Effector memory CD8-positive, alpha-beta T cell (primary cell): ENCODE data around the gene BPIFB1.

Source experiments
- ATAC-seq: fragments of 150-1000 bp; cut with Tn5 transposase; replicated peaks from 2 replicates; pipeline ENCODE4 v1.10.0; 2021; ENCODE audit warnings: mild to moderate bottlenecking, moderate library complexity
- DNase-seq, 3 experiments: peaks; one replicate each; pipeline ENCODE4 v3.0.0; 2021
- H3K27ac Mint-ChIP-seq, 2 donors: one replicate each; pipeline ENCODE4 v1.8.0; 2022; ENCODE audit warnings: mild to moderate bottlenecking in 2 of 2, mixed read lengths in 2 of 2, moderate library complexity in 2 of 2
- H3K27me3 Mint-ChIP-seq, 2 donors: one replicate each; pipeline ENCODE4 v1.8.0; 2022; ENCODE audit warnings: mixed read lengths in 2 of 2
- H3K36me3 Mint-ChIP-seq: one replicate; pipeline ENCODE4 v1.8.0; 2022; ENCODE audit warnings: mild to moderate bottlenecking, moderate library complexity, mixed read lengths; ENCODE audit not compliant: insufficient read depth
- H3K4me1 Mint-ChIP-seq, 2 donors: one replicate each; pipeline ENCODE4 v1.8.0; 2022; ENCODE audit warnings: low read depth in 2 of 2, mixed read lengths in 2 of 2
- H3K4me3 Mint-ChIP-seq, 2 donors: one replicate each; pipeline ENCODE4 v1.8.0; 2022; ENCODE audit warnings: mild to moderate bottlenecking in 2 of 2, mixed read lengths in 2 of 2, moderate library complexity in 2 of 2
- H3K9me3 Mint-ChIP-seq, 2 donors: one replicate each; pipeline ENCODE4 v1.8.0; 2022; ENCODE audit warnings: mixed read lengths in 2 of 2

Gene BPIFB1

DNA sequence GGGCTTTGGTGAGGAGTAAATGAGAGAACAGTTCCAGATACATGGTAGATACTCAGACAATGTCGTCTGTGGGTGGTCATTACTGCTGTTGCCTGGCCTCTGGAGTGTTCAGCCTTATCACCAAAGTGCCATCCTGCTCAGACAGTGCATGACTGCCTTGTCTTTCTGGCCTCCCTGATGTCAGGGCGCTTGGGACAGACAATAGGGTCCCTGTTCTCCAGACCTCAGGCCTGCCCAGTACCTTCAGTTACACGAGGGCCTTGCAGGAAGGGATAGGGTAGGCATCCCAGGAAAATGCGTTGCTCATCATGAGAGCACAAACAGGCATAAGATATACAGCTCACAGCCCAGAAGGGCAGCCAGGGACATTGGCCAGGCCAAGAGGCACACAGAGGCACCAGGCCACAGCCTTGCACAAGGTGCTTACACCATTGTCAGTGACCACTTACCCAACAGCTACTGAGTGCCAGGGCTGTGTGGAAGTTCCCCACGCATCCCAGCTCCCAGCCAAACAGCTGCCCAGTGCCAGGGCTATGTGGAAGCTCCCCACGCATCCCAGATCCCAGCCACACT, 27.4 kb downstream of the BPIFB1 start:
- H3K27me3 Mint-ChIP-seq = peaks cover 0 to 6% of the 10 kb centered on the region in 2 donors
- DNase-seq = no peak
- H3K4me1 Mint-ChIP-seq = no peaks in the 10 kb centered on the region
- no peaks in the 10 kb centered on the region for H3K36me3 Mint-ChIP-seq
- H3K9me3 Mint-ChIP-seq = no peaks in the 10 kb centered on the region
- ATAC-seq = no peak
- H3K27ac Mint-ChIP-seq = no peak overlapping the region
- H3K4me3 Mint-ChIP-seq = no peak overlapping the region

DNA sequence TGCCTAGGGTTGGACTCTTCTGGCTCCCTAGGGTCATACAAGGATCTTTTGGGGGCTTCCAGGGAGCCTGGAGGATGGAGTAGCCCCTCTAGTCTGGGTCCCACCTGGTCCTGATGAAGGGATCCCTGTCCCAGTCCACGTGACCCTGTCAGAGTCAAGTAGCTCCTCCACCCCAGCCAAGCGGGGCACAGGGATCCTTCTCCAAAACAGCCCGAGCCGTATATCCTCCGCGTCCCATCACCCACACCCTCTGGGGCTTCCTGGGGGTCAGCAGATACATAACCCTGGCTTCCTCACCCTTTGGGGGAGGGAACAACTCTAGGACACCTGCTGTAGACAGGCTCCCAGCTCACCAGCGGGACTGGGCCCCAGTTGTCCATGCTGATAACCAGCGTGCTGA, 28.0 kb downstream of the BPIFB1 start:
- DNase-seq (no peak), ATAC-seq (no peak)
- H3K36me3 Mint-ChIP-seq = no peaks in the 10 kb centered on the region
- no peaks in the 10 kb centered on the region for H3K9me3 Mint-ChIP-seq
- H3K27ac Mint-ChIP-seq = no peak overlapping the region
- no peak overlapping the region for H3K4me3 Mint-ChIP-seq
- H3K4me1 Mint-ChIP-seq = no peaks in the 10 kb centered on the region
- H3K27me3 Mint-ChIP-seq = peaks cover 0 to 12% of the 10 kb centered on the region in 2 donors

DNA sequence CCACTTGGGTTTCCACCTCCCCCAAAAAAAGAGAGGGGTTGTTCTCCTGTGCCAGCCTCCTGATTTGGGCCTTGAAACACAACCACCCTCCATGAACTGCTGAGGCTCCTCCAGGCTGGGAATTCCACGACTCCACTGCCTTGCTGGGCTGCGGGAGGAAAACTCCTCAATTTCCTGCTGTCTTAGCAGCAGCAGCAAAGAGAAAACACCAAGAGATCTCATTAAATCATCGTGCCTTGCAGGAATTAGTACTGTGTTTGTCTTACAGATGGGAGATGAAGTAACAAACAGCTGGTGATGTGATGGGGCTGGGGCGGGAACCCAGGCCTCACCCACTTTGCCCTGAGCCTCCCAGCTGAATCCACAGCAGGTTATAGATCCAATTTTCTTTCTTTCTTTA, 29.0 kb downstream of the BPIFB1 start:
- DNase-seq (no peak), ATAC-seq (no peak)
- Mint-ChIP-seq H3K27me3 (peaks cover 10 to 20% of the 10 kb centered on the region in 2 donors), H3K4me3 (no peak overlapping the region), H3K9me3 (no peaks in the 10 kb centered on the region), H3K27ac (no peak overlapping the region), H3K36me3 (no peaks in the 10 kb centered on the region), H3K4me1 (no peaks in the 10 kb centered on the region)

DNA sequence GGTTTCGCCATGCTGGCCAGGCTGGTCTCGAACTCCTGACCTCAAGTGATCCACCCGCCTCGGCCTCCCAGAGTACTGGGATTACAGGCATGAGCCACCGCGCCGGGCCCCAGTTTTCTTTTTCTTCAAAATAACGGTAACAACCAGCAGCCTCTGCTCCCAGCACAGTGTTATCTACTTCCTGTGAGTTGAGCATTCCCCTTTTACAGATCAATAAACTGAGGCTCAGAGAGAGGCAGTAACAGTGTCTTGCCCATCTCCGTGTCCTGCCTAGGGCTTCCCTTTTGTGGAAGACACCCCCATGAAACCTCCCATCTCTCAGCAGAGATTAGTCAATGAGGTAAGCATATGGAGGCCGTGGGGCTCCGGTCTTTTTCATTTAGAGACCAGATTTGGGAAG, 29.6 kb downstream of the BPIFB1 start:
- ATAC-seq (no peak), DNase-seq (no peak)
- H3K9me3 Mint-ChIP-seq = no peaks in the 10 kb centered on the region
- H3K27me3 Mint-ChIP-seq = peaks cover 16 to 26% of the 10 kb centered on the region in 2 donors
- no peak overlapping the region for H3K27ac Mint-ChIP-seq
- H3K4me3 Mint-ChIP-seq = no peak overlapping the region
- no peaks in the 10 kb centered on the region for H3K4me1 Mint-ChIP-seq
- H3K36me3 Mint-ChIP-seq = no peaks in the 10 kb centered on the region

DNA sequence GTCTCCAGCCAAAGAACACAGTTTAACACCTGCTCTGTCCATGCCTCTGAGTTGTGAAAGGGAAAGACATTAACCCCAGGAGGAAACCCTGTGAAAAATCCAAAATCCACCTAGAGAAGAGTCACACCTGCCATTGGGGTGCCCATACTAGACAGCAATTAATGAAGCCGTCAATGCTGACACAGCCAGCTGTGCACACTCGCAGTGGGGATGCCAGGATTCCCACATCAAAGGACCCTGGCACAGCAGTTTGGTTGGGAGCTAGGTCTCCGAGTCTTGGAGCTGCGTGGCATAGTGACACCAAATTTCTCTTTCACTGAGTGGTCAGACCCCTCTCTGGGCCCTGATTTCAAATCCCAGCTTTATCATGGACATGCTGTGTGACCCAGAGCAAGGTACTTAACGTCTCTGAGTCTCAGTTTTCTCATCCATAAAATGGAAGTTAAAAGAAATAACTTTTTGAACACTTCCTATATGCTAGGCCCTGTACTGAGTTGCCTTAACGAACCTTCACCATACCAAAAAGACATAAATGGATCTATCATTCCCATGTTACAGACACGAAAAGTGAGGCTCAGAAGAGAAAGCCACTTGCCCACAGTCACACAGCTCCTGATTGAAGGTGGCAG, 30.8 kb downstream of the BPIFB1 start:
- Mint-ChIP-seq H3K4me3 (no peak overlapping the region), H3K4me1 (no peaks in the 10 kb centered on the region), H3K9me3 (no peaks in the 10 kb centered on the region), H3K27ac (no peak overlapping the region), H3K27me3 (peaks cover 21 to 33% of the 10 kb centered on the region in 2 donors), H3K36me3 (no peaks in the 10 kb centered on the region)
- ATAC-seq (no peak), DNase-seq (no peak)

DNA sequence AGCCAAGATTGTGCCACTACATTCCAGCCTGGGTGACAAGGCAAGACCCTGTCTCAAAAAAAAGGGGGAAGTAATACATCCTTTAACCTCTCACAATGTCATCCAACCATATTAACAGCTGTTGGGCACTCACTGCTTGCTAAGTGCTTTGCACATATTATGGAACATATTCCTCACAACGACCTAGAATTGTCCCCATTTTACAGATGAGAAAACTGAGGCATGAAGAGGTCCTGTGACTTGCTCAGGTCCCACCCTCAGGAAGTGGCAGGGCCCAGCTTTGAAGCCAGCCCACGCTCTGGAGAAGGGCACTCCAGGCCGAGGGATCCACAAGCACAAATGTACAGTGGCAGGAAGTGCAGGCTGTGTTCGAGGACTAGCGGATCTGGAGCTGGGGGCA, 33.3 kb downstream of the BPIFB1 start:
- H3K9me3 Mint-ChIP-seq = no peaks in the 10 kb centered on the region
- no peak overlapping the region for H3K27ac Mint-ChIP-seq
- ATAC-seq = no peak
- no peaks in the 10 kb centered on the region for H3K36me3 Mint-ChIP-seq
- no peak for DNase-seq
- H3K4me1 Mint-ChIP-seq = no peaks in the 10 kb centered on the region
- H3K27me3 Mint-ChIP-seq = peaks cover 23 to 48% of the 10 kb centered on the region in 2 donors
- no peak overlapping the region for H3K4me3 Mint-ChIP-seq

DNA sequence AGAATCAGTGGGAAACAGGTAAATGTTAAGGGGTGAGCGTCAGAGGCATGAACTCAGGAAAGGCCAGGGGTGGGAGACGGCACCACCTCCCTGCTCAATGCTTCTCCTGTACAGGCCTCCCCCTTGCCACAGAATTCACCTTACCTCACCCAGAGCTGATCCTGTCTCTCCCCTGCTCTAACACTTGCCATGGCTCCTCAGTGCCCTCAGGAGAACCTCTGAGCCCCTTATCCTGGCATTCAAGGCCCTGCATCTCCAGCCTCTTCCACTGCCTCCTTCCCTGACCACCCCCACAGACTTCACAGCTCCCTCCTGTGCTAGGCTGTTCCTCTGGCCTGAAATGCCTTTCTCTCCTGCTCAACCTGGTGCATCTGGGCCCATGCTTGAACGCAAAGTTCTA, 33.9 kb downstream of the BPIFB1 start:
- Mint-ChIP-seq H3K4me3 (no peak overlapping the region), H3K27ac (no peak overlapping the region), H3K9me3 (no peaks in the 10 kb centered on the region), H3K36me3 (no peaks in the 10 kb centered on the region), H3K27me3 (peaks cover 30 to 49% of the 10 kb centered on the region in 2 donors), H3K4me1 (no peaks in the 10 kb centered on the region)
- ATAC-seq (no peak), DNase-seq (no peak)

DNA sequence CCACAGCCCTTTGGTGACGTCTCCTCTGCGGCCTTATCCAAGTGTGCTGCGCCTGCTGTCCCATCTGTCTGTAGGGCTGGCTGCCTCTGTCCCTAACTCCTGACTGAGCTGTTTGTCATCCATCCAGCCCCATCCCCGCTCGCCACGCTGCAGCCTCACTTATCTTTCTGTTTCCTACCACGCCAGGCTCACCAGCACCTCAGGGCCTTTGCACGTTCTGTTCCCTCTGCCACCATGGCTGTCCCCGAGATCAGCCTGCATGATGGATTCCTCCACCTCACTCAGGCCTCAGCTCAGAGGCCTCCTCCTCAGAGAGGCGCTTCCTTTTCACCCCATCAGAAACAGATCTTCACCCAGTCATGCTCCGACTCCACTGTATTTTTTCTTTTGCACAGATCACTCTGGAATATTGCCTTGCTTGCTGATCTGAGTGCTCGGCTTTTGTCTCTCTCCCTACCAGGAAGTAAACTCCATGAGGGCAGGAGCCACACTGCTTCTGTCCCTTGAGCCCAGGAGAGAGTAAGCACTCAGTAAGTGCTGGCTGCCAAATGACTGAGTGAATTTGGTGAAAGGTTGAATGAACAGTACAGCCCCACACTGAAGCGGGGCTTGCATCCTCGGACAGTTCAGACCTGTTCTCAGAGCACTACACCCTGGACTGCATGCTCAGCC, 34.5 kb downstream of the BPIFB1 start:
- Mint-ChIP-seq H3K27me3 (peaks cover 36 to 55% of the 10 kb centered on the region in 2 donors), H3K4me3 (no peak overlapping the region), H3K4me1 (no peaks in the 10 kb centered on the region), H3K27ac (no peak overlapping the region), H3K36me3 (no peaks in the 10 kb centered on the region), H3K9me3 (no peaks in the 10 kb centered on the region)
- ATAC-seq (no peak), DNase-seq (no peak)

DNA sequence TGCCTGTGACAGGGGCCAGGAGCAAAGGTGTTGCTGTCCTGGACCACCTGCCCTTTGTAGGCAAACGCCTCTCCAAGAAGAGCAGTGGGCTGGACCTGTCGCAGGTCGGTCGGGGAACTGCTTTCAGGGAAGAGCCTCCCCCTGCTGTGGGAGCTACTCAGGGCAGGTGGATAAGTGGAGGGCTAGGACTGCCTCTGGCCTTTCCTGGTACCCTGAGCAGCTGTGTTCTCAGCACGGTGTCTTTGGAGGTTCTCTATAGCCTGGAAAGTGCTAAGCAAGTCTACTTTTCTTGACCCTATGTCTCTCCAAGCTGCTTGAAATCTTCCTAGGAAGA, 35.0 kb downstream of the BPIFB1 start:
- DNase-seq = no peak
- no peak overlapping the region for H3K4me3 Mint-ChIP-seq
- H3K9me3 Mint-ChIP-seq = no peaks in the 10 kb centered on the region
- peaks cover 36 to 60% of the 10 kb centered on the region in 2 donors for H3K27me3 Mint-ChIP-seq
- no peak overlapping the region for H3K27ac Mint-ChIP-seq
- no peak for ATAC-seq
- H3K4me1 Mint-ChIP-seq = no peaks in the 10 kb centered on the region
- H3K36me3 Mint-ChIP-seq = no peaks in the 10 kb centered on the region

DNA sequence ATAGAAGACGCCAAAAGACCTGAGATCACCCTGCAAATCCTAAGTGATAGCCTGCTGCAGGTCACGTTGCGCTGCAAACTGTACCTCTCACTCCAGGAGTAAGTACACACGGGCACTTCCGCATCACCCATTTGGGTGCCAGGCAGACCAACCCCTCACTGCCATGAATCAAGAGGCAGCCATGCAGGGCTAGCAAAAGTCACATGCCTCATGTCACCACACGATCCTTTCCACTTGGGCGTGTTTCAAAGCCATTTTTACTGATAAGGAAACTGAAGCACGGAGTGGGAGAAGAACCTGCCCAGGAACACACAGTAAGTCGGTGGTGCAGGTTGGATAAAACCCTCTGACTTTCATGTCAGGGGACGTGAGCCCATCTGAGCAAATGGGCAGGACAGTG, 37.0 kb downstream of the BPIFB1 start:
- Mint-ChIP-seq H3K4me3 (no peak overlapping the region), H3K27ac (no peak overlapping the region), H3K4me1 (no peaks in the 10 kb centered on the region), H3K27me3 (peaks cover 54 to 59% of the 10 kb centered on the region in 2 donors), H3K9me3 (no peaks in the 10 kb centered on the region), H3K36me3 (no peaks in the 10 kb centered on the region)
- ATAC-seq = no peak
- DNase-seq = no peak

DNA sequence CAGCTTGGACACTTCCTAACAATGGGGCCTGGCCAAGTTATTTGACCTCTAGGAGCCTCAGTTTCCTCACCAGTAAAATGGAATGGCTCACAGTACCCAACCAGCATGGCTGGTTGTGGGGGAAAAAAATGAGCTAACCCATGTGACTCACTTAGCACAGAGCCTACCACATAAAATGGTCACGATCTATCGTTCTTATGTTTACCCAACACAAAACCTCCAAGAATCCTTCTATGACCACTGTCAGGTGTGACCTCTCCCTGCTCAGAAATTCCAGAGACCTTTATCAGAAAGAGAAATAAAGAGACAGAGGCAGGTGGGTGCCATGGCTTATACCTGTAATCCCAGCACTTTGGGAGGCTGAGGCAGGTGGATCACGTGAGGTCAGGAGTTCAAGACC, 39.4 kb downstream of the BPIFB1 start:
- Mint-ChIP-seq H3K27ac (no peak overlapping the region), H3K4me3 (no peak overlapping the region), H3K27me3 (peaks cover 37 to 47% of the 10 kb centered on the region in 2 donors)

DNA sequence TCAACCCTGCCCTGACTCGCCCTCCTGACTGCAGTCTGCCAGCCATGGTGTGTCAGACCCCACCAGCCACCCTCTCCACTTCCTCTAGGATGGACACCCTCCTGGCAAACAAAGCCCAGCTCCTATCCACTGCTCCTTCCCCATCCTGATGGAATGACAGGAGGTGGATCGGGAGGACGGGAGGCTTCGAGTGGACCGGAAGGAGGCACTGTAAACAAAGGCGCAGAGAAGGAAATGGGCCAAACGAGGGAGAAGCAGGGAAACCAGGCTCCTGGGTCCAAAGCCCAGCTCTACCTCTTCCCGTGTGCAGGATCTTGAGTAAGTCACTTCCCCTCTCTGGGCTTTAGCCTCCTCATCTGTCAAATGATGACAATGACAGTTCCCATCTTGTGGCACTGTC, 40.2 kb downstream of the BPIFB1 start:
- Mint-ChIP-seq H3K4me3 (no peak overlapping the region), H3K36me3 (peaks cover 3% of the 10 kb centered on the region), H3K4me1 (no peaks in the 10 kb centered on the region), H3K27ac (no peak overlapping the region), H3K27me3 (peaks cover 38 to 44% of the 10 kb centered on the region in 2 donors), H3K9me3 (no peaks in the 10 kb centered on the region)
- ATAC-seq = no peak
- DNase-seq = no peak

More for the DNA sequence above, 39.4 kb downstream of the BPIFB1 start:
- ATAC-seq (no peak), DNase-seq (no peak)
- no peaks in the 10 kb centered on the region for H3K9me3 Mint-ChIP-seq
- H3K4me1 Mint-ChIP-seq = no peaks in the 10 kb centered on the region
- no peaks in the 10 kb centered on the region for H3K36me3 Mint-ChIP-seq

DNA sequence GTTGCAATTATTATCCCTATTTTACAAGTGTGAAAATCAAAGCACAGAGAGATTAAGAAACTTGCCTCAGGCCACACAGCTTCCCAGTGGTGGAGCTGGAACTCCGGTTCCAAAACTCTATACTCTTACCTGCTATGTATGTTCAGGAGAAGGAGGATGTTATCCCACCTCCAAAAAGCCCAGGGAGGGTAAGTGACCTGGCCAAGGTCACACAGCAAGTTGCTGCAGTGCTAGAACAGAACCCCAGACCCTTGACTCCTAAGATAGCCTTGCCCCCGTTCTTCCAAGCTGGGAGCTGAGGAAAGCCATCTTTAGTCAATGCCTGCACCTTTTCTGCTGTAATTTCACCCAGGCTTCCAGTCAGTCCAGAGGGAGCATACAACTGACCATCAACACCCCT, 42.3 kb downstream of the BPIFB1 start:
- Mint-ChIP-seq H3K9me3 (no peaks in the 10 kb centered on the region), H3K36me3 (peaks cover 3% of the 10 kb centered on the region), H3K27ac (no peak overlapping the region), H3K27me3 (peaks cover 34 to 61% of the 10 kb centered on the region in 2 donors), H3K4me3 (no peak overlapping the region), H3K4me1 (no peaks in the 10 kb centered on the region)
- DNase-seq (no peak), ATAC-seq (no peak)
